GM13976 (cell line): Measurements from ENCODE around the gene HAGHL.

Experiments
- DNase-seq: peaks from one replicate; pipeline ENCODE4 v3.0.0; 2012; ENCODE audit warnings: low spot score
- CTCF ChIP-seq: IDR thresholded peaks from 2 replicates; pipeline ENCODE4 v1.5.1; 2012; ENCODE audit warnings: borderline replicate concordance, mild to moderate bottlenecking; ENCODE audit not compliant: insufficient read depth; ENCODE audit errors: extremely low read depth, missing control alignments, control extremely low read depth
- in situ Hi-C: fragments of 300-500 bp; cut with MboI; formaldehyde crosslinking; loops from one replicate; pipeline ENCODE4 v1.12.0; 2022; ENCODE audit warnings: low sequenced_read_pairs, mixed read lengths, inconsistent platforms; ENCODE audit not compliant: unreplicated experiment

HAGHL gene

GRCh38 chr16:764848-765487 is 38.1 kb downstream of the HAGHL start:
- in situ Hi-C loops, result no loop called here
- no peak for DNase-seq
- TF ChIP-seq CTCF, result no peak

- in situ Hi-C loops, result no loop called here
- no peak for DNase-seq
- TF ChIP-seq CTCF, result no peak
Observed at GRCh38 chr16:765488-765865, 38.6 kb downstream of the HAGHL start.

GRCh38 chr16:766008-766819 is 39.3 kb downstream of the HAGHL start:
- in situ Hi-C loops, result no loop called here
- no peak for TF ChIP-seq CTCF
- no peak for DNase-seq

GRCh38 chr16:766820-767640 is 40.1 kb downstream of the HAGHL start:
- no peak for TF ChIP-seq CTCF
- in situ Hi-C loops, result no loop called here
- DNase-seq, result no peak

- in situ Hi-C loops, result no loop called here
- no peak for TF ChIP-seq CTCF
Observed at GRCh38 chr16:767743-768235, 40.9 kb downstream of the HAGHL start.

GRCh38 chr16:768428-768827 is 41.5 kb downstream of the HAGHL start:
- TF ChIP-seq CTCF, result no peak
- DNase-seq, result no peak
- in situ Hi-C loops, result no loop called here

More at GRCh38 chr16:767743-768235, 40.9 kb downstream of the HAGHL start:
- no peak for DNase-seq
